Measurements from ENCODE around the gene ADAMTS16.

DNA sequence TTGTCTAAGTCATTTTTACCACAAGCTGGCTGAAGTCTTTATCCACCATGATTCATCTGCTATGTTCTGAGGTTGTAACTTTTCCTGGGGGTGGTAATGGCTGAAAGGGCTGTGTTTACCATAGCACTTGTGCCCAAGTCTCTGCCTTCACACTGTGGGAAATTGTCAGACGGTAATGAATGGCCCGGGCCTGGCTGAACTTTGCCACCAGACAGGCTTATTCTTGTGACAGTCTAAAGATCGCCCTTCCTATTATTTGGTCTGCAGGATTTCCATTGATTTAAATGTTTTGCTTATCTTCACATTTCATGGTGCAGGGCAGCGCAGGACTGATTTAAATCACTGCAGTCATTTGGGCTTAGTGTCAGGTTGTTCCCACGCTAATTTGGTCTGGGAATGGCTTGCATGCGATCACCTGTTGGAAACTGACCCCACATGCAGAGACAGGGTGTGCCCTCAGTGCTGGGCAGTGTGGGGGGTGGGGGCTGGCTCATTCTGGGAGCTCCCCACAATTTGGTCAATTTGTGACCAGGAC, 173.0 kb downstream of the ADAMTS16 start:
- TF ChIP-seq, protein P1, sequence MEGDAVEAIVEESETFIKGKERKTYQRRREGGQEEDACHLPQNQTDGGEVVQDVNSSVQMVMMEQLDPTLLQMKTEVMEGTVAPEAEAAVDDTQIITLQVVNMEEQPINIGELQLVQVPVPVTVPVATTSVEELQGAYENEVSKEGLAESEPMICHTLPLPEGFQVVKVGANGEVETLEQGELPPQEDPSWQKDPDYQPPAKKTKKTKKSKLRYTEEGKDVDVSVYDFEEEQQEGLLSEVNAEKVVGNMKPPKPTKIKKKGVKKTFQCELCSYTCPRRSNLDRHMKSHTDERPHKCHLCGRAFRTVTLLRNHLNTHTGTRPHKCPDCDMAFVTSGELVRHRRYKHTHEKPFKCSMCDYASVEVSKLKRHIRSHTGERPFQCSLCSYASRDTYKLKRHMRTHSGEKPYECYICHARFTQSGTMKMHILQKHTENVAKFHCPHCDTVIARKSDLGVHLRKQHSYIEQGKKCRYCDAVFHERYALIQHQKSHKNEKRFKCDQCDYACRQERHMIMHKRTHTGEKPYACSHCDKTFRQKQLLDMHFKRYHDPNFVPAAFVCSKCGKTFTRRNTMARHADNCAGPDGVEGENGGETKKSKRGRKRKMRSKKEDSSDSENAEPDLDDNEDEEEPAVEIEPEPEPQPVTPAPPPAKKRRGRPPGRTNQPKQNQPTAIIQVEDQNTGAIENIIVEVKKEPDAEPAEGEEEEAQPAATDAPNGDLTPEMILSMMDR (IDR thresholded peaks at IDR 0.05; ENCODE audit: low read length) = no peak
- no peak for TF ChIP-seq EZH2 (IDR thresholded peaks at IDR 0.05; ENCODE audit: borderline replicate concordance, low read length)
